Activated naive CD4-positive, alpha-beta T cell (primary cell): Measurements from ENCODE around the gene FARP2.
"Not testable (repeated sequence)": the region's sequence is repeated elsewhere in the genome, so short reads cannot be mapped to it uniquely, and the experiment has no call there.

Experiments
- DNase-seq, 4 experiments: peaks; one replicate each; lab custom pipeline; 2025; lab: John Stamatoyannopoulos, UW

FARP2 gene

GRCh38 chr2:241355983-241356870 lies at the start of gene FARP2:
Gene FARP2, plus strand, starts transcription at chr2:241356285. Its CDS starts 16,823 bp downstream, at chr2:241373108.
- DNase-seq, result peak; percentile 89 to 95 (median 93)

- no peak for DNase-seq
These were observed 49.0 kb upstream of the FARP2 start for GRCh38 chr2:241307055-241307454.

- DNase-seq, result no peak
These were observed 47.8 kb upstream of the FARP2 start for GRCh38 chr2:241308267-241308666.

GRCh38 chr2:241308832-241309500 lies 47.1 kb upstream of the FARP2 start:
- DNase-seq, result no peak

- DNase-seq, result peak in 2 of 4 experiments; percentile 45 to 61
These were observed 46.4 kb upstream of the FARP2 start for GRCh38 chr2:241309684-241310117.

GRCh38 chr2:241310917-241311566 lies 45.0 kb upstream of the FARP2 start:
- DNase-seq, result no peak

GRCh38 chr2:241312082-241312481 lies 44.0 kb upstream of the FARP2 start:
- no peak for DNase-seq

- DNase-seq, result no peak
These were observed 42.5 kb upstream of the FARP2 start for GRCh38 chr2:241313543-241314095.

- DNase-seq, result no peak
These were observed 41.6 kb upstream of the FARP2 start for GRCh38 chr2:241314226-241315092.

GRCh38 chr2:241315093-241315878 lies 40.8 kb upstream of the FARP2 start, which contains the start of gene HDLBP:
Gene HDLBP, minus strand, starts transcription at chr2:241315672. Its CDS starts 48,803 bp downstream, at chr2:241266869.
- peak; percentile 99 to 100 (median 100) for DNase-seq

GRCh38 chr2:241315879-241316631 lies 40.0 kb upstream of the FARP2 start, which contains the start of gene SEPTIN2:
Gene SEPTIN2, plus strand, starts transcription at chr2:241315925. Its CDS starts 8,308 bp downstream, at chr2:241324233.
- peak; percentile 70 to 84 (median 78) for DNase-seq

- DNase-seq, result no peak
These were observed 39.3 kb upstream of the FARP2 start for GRCh38 chr2:241316825-241317224.

GRCh38 chr2:241317391-241317790 lies 38.7 kb upstream of the FARP2 start:
- no peak for DNase-seq

GRCh38 chr2:241318830-241319229 lies 37.3 kb upstream of the FARP2 start:
- not testable (repeated sequence) for DNase-seq

- no peak for DNase-seq
These were observed 35.7 kb upstream of the FARP2 start for GRCh38 chr2:241320394-241320793.

- no peak for DNase-seq
These were observed 35.1 kb upstream of the FARP2 start for GRCh38 chr2:241321033-241321432.

- DNase-seq, result no peak
These were observed 34.2 kb upstream of the FARP2 start for GRCh38 chr2:241321886-241322285.

GRCh38 chr2:241323778-241324177 lies 32.3 kb upstream of the FARP2 start:
- no peak for DNase-seq

- no peak for DNase-seq
These were observed 31.3 kb upstream of the FARP2 start for GRCh38 chr2:241324775-241325174.
